ENCODE results near the gene GNPTG.
"Not testable (repeated sequence)": the region's sequence is repeated elsewhere in the genome, so short reads cannot be mapped to it uniquely, and the experiment has no call there.

GNPTG gene

DNA sequence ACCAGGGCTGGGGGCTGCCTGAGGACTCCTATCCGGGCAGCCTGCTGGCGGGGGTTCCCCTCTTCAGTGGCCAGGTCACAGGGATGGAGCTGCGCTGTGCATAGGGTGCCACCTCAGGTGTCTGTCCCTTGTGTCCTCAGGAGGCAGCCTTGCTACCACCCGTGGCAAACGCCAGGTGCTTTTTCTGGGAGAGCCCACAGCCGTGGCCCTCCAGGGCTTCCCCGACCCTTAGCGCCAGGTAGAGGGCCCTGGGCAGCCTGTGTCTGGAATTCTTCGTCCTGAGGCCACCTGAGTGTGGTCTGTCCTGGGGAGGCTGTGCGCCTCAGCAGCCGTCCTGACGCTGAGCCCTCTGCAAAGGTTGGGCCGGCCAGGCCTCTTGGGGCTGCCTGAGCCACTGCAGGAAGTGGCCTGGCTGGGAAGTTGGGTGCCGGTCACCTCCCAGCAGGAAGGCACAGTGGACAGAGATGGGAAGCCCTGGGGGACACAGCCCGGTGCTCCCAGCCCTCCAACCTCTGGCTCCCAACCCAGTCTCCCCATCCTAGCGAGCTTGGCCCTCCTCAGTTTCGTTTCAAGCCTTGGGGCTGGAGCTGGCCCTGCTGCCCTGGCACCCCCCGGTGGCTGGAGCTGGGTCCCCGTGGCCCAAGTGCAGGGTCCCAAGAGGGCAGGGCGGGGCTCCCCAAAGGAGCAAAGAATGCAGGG lies 25.9 kb upstream of the GNPTG start:
- H3K27me3 Mint-ChIP-seq (ENCODE audit: low read depth), result no peaks in the 10 kb centered on the region
- H3K36me3 Mint-ChIP-seq (ENCODE audit: low read depth), result peaks cover 10% of the 10 kb centered on the region
- H3K4me1 Mint-ChIP-seq (ENCODE audit: low read depth), result no peaks in the 10 kb centered on the region
- H3K9me3 Mint-ChIP-seq, result no peaks in the 10 kb centered on the region
- DNase-seq (ENCODE audit: low spot score), result no peak
- H3K27ac Mint-ChIP-seq, result no peak overlapping the region
- H3K4me3 Mint-ChIP-seq, result no peak overlapping the region

DNA sequence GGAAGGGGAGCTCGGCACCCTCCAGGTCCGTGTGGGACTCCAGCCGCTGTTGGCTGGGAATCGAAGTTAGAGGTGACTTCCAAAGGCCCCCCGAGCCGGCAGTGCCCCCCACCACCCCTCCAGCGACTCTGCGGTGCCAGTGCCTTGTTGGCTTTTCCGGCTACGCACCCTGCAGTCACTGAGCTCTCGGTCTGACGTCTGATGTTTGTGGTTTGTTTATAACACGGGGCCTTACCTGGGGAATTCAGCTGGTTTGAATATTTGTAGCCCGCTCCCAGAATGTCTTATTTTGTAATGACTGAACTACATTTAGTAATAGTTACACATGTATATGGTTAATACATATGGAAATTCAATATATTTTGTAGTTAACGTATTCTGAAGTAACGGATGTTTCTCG lies 25.3 kb upstream of the GNPTG start:
- DNase-seq (ENCODE audit: low spot score), result no peak
- peaks cover 2% of the 10 kb centered on the region for H3K4me1 Mint-ChIP-seq (ENCODE audit: low read depth)
- no peak overlapping the region for H3K27ac Mint-ChIP-seq
- H3K27me3 Mint-ChIP-seq (ENCODE audit: low read depth), result peaks cover 2% of the 10 kb centered on the region
- H3K9me3 Mint-ChIP-seq, result no peaks in the 10 kb centered on the region
- H3K4me3 Mint-ChIP-seq, result no peak overlapping the region
- H3K36me3 Mint-ChIP-seq (ENCODE audit: low read depth), result peaks cover 7% of the 10 kb centered on the region

- peaks cover 7% of the 10 kb centered on the region for H3K4me1 Mint-ChIP-seq (ENCODE audit: low read depth)
- H3K4me3 Mint-ChIP-seq, result no peak overlapping the region
- no peak overlapping the region for H3K27ac Mint-ChIP-seq
- H3K27me3 Mint-ChIP-seq (ENCODE audit: low read depth), result peaks cover 7% of the 10 kb centered on the region
- H3K36me3 Mint-ChIP-seq (ENCODE audit: low read depth), result peaks cover 7% of the 10 kb centered on the region
- H3K9me3 Mint-ChIP-seq, result no peaks in the 10 kb centered on the region
- DNase-seq (ENCODE audit: low spot score), result no peak
These were observed 24.6 kb upstream of the GNPTG start for GRCh38 chr16:1326946-1327618.

- Mint-ChIP-seq H3K36me3 (ENCODE audit: low read depth) (peaks cover 4% of the 10 kb centered on the region), H3K4me3 (no peak overlapping the region), H3K27me3 (ENCODE audit: low read depth) (peaks cover 12% of the 10 kb centered on the region), H3K4me1 (ENCODE audit: low read depth) (peaks cover 10% of the 10 kb centered on the region), H3K9me3 (no peaks in the 10 kb centered on the region), H3K27ac (no peak overlapping the region)
- no peak for DNase-seq (ENCODE audit: low spot score)
These were observed 24.1 kb upstream of the GNPTG start for GRCh38 chr16:1327619-1327947.

DNA sequence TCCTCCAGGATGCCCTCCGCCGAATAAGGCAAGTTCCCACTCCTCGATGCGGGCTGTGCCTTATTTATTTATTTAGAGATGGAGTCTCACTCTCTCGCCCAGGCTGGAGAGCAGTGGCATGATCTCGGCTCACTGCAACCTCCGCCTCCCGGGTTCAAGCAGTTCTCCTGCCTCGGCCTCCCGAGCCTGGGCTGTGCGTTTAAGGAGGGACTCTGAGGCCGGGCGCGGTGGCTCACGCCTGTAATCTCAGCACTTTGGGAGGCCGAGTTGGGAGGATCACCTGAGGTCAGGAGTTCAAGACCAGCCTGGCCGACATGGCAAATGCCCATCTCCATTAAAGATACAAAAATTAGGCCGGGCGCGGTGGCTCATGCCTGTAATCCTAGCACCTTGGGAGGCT lies 23.6 kb upstream of the GNPTG start:
- H3K27ac Mint-ChIP-seq; H3K4me3 Mint-ChIP-seq; H3K36me3 Mint-ChIP-seq (ENCODE audit: low read depth); H3K9me3 Mint-ChIP-seq; DNase-seq (ENCODE audit: low spot score): not testable (repeated sequence)
- H3K4me1 Mint-ChIP-seq (ENCODE audit: low read depth), result peaks cover 12% of the 10 kb centered on the region
- H3K27me3 Mint-ChIP-seq (ENCODE audit: low read depth), result peaks cover 14% of the 10 kb centered on the region

DNA sequence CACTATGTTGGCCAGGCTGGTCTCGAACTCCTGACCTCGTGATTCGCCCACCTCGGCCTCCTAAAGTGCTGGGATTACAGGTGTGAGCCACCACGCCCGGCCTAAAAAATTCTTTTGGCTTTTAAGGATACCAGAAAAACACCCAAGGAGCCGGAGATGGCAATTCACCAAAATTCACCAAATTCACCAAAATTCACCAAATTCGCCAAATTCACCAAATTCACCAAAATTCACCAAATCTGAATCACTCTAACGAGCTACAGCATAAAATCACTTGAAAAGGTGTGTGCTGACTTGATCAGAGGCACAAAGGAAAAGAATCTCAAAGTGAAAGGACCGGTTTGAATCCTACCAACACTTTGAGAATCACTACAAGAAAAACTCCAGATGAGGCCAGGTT lies 22.8 kb upstream of the GNPTG start:
- Mint-ChIP-seq H3K27me3 (ENCODE audit: low read depth) (peaks cover 14% of the 10 kb centered on the region), H3K4me1 (ENCODE audit: low read depth) (peaks cover 12% of the 10 kb centered on the region)
- not testable (repeated sequence) for DNase-seq (ENCODE audit: low spot score); H3K36me3 Mint-ChIP-seq (ENCODE audit: low read depth); H3K27ac Mint-ChIP-seq; H3K4me3 Mint-ChIP-seq; H3K9me3 Mint-ChIP-seq

DNA sequence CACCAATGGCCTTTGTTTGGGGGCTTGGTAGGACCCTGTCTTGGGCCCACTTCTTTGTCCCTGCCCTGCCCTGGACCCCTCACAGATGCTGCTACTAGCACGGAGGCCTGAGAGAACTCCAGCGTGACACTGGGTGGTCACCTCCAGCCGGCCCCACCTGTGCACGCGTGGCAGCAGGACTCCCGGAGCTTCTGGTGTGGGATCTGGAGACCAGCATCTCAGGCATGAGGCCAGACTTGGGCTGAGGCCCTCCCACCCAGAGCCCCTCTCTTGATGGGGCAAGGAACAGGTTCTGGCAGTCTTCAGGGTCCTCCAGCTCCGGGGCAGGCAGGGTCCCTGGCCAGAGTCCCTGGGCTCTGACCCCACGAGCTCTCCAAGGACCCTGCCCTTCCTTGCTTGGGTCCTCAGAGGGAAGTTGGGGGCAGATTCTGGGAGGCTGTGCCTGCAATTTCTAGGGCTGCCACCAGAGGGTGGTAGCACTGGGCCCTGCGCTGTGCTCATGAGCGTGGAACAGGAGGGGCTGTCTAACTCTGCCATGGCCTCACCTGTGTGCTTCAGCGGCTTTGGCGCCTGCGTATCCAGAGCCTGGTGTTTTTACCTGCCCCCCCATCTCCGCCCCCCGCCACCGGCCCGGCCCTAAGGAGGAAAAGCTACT lies 21.3 kb upstream of the GNPTG start:
- no peak for DNase-seq (ENCODE audit: low spot score)
- Mint-ChIP-seq H3K4me3 (no peak overlapping the region), H3K36me3 (ENCODE audit: low read depth) (no peaks in the 10 kb centered on the region), H3K9me3 (no peaks in the 10 kb centered on the region), H3K4me1 (ENCODE audit: low read depth) (peaks cover 12% of the 10 kb centered on the region), H3K27ac (no peak overlapping the region), H3K27me3 (ENCODE audit: low read depth) (peaks cover 23% of the 10 kb centered on the region)

GRCh38 chr16:1330931-1331711 lies 20.6 kb upstream of the GNPTG start:
- Mint-ChIP-seq H3K4me1 (ENCODE audit: low read depth) (peaks cover 12% of the 10 kb centered on the region), H3K27me3 (ENCODE audit: low read depth) (peaks cover 29% of the 10 kb centered on the region), H3K4me3 (peak overlapping the region; percentile 68), H3K36me3 (ENCODE audit: low read depth) (no peaks in the 10 kb centered on the region), H3K9me3 (no peaks in the 10 kb centered on the region), H3K27ac (no peak overlapping the region)
- no peak for DNase-seq (ENCODE audit: low spot score)

GRCh38 chr16:1331712-1332617 lies 19.8 kb upstream of the GNPTG start:
- Mint-ChIP-seq H3K27me3 (ENCODE audit: low read depth) (peaks cover 31% of the 10 kb centered on the region), H3K4me3 (peak overlapping the region; percentile 72)
- no peak for DNase-seq (ENCODE audit: low spot score)

GRCh38 chr16:1332618-1333148 lies 19.0 kb upstream of the GNPTG start:
- no peak for DNase-seq (ENCODE audit: low spot score)
- Mint-ChIP-seq H3K27ac (no peak overlapping the region), H3K36me3 (ENCODE audit: low read depth) (no peaks in the 10 kb centered on the region), H3K9me3 (no peaks in the 10 kb centered on the region), H3K4me1 (ENCODE audit: low read depth) (peaks cover 12% of the 10 kb centered on the region), H3K4me3 (peak overlapping the region; percentile 72), H3K27me3 (ENCODE audit: low read depth) (peaks cover 31% of the 10 kb centered on the region)

More at GRCh38 chr16:1331712-1332617, 19.8 kb upstream of the GNPTG start:
- Mint-ChIP-seq H3K9me3 (no peaks in the 10 kb centered on the region), H3K36me3 (ENCODE audit: low read depth) (no peaks in the 10 kb centered on the region), H3K4me1 (ENCODE audit: low read depth) (peaks cover 12% of the 10 kb centered on the region), H3K27ac (peak overlapping the region; percentile 65)

DNA sequence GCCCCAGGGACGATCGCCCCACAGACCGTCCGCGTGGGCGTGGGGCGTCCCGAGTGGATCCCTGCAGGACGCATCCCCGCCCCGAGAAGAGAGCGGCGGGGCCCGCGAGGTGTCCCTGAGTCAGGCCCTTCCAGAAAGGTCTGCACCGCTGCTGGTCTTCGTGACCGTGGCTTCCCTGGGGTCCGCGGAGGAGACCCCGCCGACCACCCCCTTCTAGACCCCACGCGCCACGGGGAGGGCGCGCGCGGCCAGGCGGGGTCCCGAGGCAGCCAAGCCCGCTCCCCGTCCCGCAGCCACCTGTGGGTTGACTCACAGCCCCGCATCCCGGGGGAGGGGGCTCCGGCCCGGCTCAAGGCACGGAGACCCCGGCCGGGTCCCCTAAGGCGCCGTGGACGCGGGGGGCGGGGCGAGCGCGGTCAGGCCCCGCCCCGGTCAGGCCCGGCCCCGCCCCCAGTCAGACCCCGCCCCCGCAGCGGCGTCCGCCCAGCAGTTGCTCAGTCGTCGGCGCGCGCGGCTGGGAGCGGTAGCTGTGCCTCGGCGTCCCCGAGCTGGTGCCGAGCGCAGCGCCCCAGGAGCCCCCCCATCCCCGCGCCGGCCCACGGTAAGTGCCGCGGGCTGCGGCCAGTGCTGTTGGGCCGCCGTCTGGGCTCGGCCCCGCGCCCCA lies 18.4 kb upstream of the GNPTG start, which contains the start of gene BAIAP3:
Gene BAIAP3, plus strand, starts transcription at position 497 of the 664 bp plus-strand sequence. CDS start 4,905 bp downstream, outside the sequence.
- H3K4me3 Mint-ChIP-seq, result peak within 1 kb of the TSS; percentile 72
- H3K27me3 Mint-ChIP-seq (ENCODE audit: low read depth), result peaks cover 31% of the 10 kb centered on the region
- no peak for DNase-seq (ENCODE audit: low spot score)
- no peaks in the 10 kb centered on the region for H3K36me3 Mint-ChIP-seq (ENCODE audit: low read depth)
- H3K9me3 Mint-ChIP-seq, result no peaks in the 10 kb centered on the region
- H3K4me1 Mint-ChIP-seq (ENCODE audit: low read depth), result peaks cover 12% of the 10 kb centered on the region
- no peak within 1 kb of the TSS for H3K27ac Mint-ChIP-seq

DNA sequence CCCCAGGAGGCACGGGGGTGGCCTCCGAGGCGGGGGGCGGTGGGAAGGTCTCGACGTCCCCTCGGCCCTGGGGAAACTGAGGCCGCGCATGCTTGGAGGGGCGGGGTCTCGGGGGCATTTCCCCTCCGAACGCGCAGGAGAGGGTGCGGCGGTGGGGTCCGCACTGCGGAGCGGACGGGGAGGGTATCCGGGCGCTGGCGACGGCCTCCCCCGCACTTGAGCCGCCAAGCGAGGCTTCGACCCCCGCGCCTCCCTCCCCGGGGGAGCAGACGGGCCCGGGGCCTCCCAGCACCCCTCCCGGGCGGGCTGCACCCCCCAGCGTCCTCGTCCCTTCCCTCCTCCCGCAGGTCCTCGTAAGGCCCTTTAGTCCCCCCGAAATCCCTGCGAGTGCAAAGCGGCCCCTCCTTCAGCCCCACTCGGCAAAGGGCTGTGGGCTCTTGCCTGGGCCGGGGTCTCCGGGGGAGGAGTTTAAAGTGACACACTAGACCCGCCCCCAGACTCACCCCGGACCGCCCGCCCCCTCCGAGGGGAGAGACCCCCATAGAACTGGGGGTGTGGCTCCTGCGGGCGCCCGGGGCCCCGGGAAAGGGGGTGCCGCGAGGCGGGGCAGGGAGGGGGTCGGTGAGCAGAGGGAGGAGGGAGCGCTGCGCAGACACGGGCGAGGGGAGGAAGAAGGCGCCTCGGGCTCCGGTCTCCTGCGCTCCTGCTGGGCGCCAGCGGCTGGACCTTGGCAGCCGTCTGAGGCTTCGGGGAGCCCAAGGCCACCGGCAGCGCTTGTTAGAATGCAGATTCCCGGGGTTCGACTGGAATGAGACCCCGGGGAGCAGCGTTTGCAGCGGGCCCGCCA lies 17.7 kb upstream of the GNPTG start:
- no peak overlapping the region for H3K27ac Mint-ChIP-seq
- H3K36me3 Mint-ChIP-seq (ENCODE audit: low read depth), result no peaks in the 10 kb centered on the region
- H3K9me3 Mint-ChIP-seq, result no peaks in the 10 kb centered on the region
- H3K4me1 Mint-ChIP-seq (ENCODE audit: low read depth), result peaks cover 12% of the 10 kb centered on the region
- no peak for DNase-seq (ENCODE audit: low spot score)
- H3K27me3 Mint-ChIP-seq (ENCODE audit: low read depth), result peaks cover 31% of the 10 kb centered on the region
- no peak overlapping the region for H3K4me3 Mint-ChIP-seq

Measured in T-helper 2 cell treated with Interferon-gamma antibody and Interleukin-4, amounts not matched to agents 5 μg/mL and 100 μg/mL, for 36 hours (primary cell).